OCI-LY1 (cell line): ENCODE data around the gene ACSM3.

Source experiments
- EZH2 ChIP-seq: fragments of 200-600 bp; sonication (generic), shearing (Covaris generic); IDR thresholded peaks from 2 replicates; pipeline ENCODE4 v1.8.0; 2017; ENCODE audit warnings: borderline replicate concordance, mixed run types, mild to moderate bottlenecking, antibody characterized with exemption, low read length, moderate library complexity, mixed read lengths
- TF ChIP-seq, protein P1 (sequence below): fragments of 200-600 bp; sonication (generic), shearing (Covaris generic); IDR thresholded peaks from 2 replicates; pipeline ENCODE4 v1.5.1; 2017; ENCODE audit warnings: mild to moderate bottlenecking, antibody characterized with exemption, low read length, moderate library complexity, mixed read lengths

GRCh38 chr16:20746461-20746860, 17.4 kb upstream of the ACSM3 start:
- TF ChIP-seq EZH2 = no peak
- TF ChIP-seq, protein P1, sequence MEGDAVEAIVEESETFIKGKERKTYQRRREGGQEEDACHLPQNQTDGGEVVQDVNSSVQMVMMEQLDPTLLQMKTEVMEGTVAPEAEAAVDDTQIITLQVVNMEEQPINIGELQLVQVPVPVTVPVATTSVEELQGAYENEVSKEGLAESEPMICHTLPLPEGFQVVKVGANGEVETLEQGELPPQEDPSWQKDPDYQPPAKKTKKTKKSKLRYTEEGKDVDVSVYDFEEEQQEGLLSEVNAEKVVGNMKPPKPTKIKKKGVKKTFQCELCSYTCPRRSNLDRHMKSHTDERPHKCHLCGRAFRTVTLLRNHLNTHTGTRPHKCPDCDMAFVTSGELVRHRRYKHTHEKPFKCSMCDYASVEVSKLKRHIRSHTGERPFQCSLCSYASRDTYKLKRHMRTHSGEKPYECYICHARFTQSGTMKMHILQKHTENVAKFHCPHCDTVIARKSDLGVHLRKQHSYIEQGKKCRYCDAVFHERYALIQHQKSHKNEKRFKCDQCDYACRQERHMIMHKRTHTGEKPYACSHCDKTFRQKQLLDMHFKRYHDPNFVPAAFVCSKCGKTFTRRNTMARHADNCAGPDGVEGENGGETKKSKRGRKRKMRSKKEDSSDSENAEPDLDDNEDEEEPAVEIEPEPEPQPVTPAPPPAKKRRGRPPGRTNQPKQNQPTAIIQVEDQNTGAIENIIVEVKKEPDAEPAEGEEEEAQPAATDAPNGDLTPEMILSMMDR = no peak
